ENCODE results near the gene SPPL3. TPM values are rescaled to one million over a fixed set of nuclear protein-coding genes. Genes with fewer than 3 reads are reported as not detected.

The SPPL3 gene
- total and polyA plus RNA-seq, 4 donors, result 7.4 to 12.6 (median 8.7) TPM

DNA sequence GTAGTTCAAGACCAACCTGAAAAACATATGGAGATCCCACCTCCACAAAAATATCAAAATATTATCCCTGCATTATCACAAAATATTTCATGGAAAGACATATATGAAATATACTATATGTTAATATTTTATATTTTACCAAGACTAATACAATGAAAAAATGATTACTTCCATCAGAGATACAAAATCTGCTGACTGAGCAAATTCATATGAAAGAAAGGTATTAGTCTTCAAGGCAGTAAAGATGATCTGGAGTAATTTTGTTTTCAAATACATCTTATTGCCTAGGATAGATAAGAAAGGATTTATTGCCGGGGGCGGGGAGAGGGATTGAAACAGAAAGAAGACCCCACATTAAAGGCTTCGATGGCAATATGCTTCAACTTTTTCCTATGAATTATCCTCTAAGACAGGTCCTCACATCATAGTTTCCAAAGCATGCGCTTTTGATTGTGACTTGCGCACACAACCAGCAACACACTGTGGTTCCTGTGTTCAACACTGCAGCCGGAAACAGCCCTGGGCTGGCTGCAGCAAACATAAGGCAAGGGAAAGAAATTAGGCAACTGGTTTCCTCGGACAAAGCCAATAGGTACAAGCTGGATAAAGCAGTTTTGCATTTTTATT is 83.2 kb downstream of the SPPL3 start:
- Histone ChIP-seq H3K4me1 (ENCODE audit: control insufficient read depth in 4 of 4, insufficient read depth in 4 of 4, low read length in 3 of 4) (peaks cover 0 to 5% (median under 1%) of the 10 kb centered on the region in 4 donors), H3K9ac (ENCODE audit: low read depth in 1 of 2, low read length in 2 of 2) (no peak overlapping the region), H3K27ac (ENCODE audit: low read depth in 1 of 2, low read length in 2 of 2) (no peak overlapping the region), H3K4me3 (ENCODE audit: low read depth in 1 of 3, low read length in 3 of 3) (no peak overlapping the region), H3K9me3 (ENCODE audit: control insufficient read depth in 4 of 4, low read length in 3 of 4) (no peaks in the 10 kb centered on the region), H3K36me3 (ENCODE audit: control insufficient read depth in 4 of 4, insufficient read depth in 3 of 4, low read depth in 1 of 4, low read length in 3 of 4) (no peaks in the 10 kb centered on the region), H3K27me3 (ENCODE audit: control insufficient read depth in 4 of 4, insufficient read depth in 4 of 4, low read length in 3 of 4) (no peaks in the 10 kb centered on the region)
- WGBS, result 91% methylated on average over 7 of the region's 7 CpGs
- TF ChIP-seq TAF1 (conservative IDR thresholded peaks at IDR 0.05), result no peak
- TF ChIP-seq, protein P1, sequence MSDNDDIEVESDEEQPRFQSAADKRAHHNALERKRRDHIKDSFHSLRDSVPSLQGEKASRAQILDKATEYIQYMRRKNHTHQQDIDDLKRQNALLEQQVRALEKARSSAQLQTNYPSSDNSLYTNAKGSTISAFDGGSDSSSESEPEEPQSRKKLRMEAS (IDR thresholded peaks at IDR 0.05), result no peak
- TF ChIP-seq HNF4G (IDR thresholded peaks at IDR 0.05), result no peak
- TF ChIP-seq YY1 (IDR thresholded peaks at IDR 0.05), result no peak
- TF ChIP-seq NR2F2 (IDR thresholded peaks at IDR 0.05), result no peak
- TF ChIP-seq FOXA1 (IDR thresholded peaks at IDR 0.05), result no peak
- DNase-seq (ENCODE audit: low spot score), result no peak

DNA sequence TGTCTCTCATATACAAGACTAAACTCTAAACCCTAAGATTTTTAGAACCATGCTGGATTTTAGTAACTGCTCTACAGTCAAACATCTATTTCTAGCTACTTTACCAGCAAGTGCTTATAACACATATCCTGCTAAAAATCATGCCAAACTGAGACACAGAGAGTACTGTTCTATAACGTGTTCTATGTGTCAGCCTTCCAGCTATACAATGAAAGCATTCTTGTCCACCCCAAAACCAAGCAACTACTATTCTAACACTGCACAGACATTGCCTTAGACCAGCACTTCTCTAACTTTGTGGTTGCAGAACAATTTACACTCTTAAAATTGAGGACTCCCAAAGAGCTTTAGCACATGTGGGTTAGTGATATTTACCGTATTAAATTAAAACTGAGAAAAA is 85.7 kb downstream of the SPPL3 start:
- Histone ChIP-seq H3K4me3 (ENCODE audit: low read depth in 1 of 3, low read length in 3 of 3) (no peak overlapping the region), H3K9ac (ENCODE audit: low read depth in 1 of 2, low read length in 2 of 2) (no peak overlapping the region), H3K4me1 (ENCODE audit: control insufficient read depth in 4 of 4, insufficient read depth in 4 of 4, low read length in 3 of 4) (peaks cover 0 to 4% (median 0%) of the 10 kb centered on the region in 4 donors), H3K27ac (ENCODE audit: low read depth in 1 of 2, low read length in 2 of 2) (no peak overlapping the region), H3K36me3 (ENCODE audit: control insufficient read depth in 4 of 4, insufficient read depth in 3 of 4, low read depth in 1 of 4, low read length in 3 of 4) (no peaks in the 10 kb centered on the region), H3K27me3 (ENCODE audit: control insufficient read depth in 4 of 4, insufficient read depth in 4 of 4, low read length in 3 of 4) (no peaks in the 10 kb centered on the region), H3K9me3 (ENCODE audit: control insufficient read depth in 4 of 4, low read length in 3 of 4) (no peaks in the 10 kb centered on the region)
- no peak for DNase-seq (ENCODE audit: low spot score)
- 89% methylated on average over 2 of the region's 2 CpGs for WGBS
- TF ChIP-seq FOXA1 (IDR thresholded peaks at IDR 0.05) (no peak), HNF4A (conservative IDR thresholded peaks at IDR 0.05) (no peak), SP1 (IDR thresholded peaks at IDR 0.05) (no peak), TAF1 (conservative IDR thresholded peaks at IDR 0.05) (no peak), RXRA (IDR thresholded peaks at IDR 0.05) (no peak), JUND (IDR thresholded peaks at IDR 0.05) (no peak), HNF4G (IDR thresholded peaks at IDR 0.05) (no peak), RAD21 (IDR thresholded peaks at IDR 0.05) (no peak), FOXA2 (IDR thresholded peaks at IDR 0.05) (no peak), GABPA (IDR thresholded peaks at IDR 0.05 in 1 of 2, conservative IDR thresholded peaks at IDR 0.05 in 1 of 2) (no peak), YY1 (IDR thresholded peaks at IDR 0.05) (no peak)
- TF ChIP-seq, protein P2, sequence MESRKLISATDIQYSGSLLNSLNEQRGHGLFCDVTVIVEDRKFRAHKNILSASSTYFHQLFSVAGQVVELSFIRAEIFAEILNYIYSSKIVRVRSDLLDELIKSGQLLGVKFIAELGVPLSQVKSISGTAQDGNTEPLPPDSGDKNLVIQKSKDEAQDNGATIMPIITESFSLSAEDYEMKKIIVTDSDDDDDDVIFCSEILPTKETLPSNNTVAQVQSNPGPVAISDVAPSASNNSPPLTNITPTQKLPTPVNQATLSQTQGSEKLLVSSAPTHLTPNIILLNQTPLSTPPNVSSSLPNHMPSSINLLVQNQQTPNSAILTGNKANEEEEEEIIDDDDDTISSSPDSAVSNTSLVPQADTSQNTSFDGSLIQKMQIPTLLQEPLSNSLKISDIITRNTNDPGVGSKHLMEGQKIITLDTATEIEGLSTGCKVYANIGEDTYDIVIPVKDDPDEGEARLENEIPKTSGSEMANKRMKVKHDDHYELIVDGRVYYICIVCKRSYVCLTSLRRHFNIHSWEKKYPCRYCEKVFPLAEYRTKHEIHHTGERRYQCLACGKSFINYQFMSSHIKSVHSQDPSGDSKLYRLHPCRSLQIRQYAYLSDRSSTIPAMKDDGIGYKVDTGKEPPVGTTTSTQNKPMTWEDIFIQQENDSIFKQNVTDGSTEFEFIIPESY (IDR thresholded peaks at IDR 0.05), result no peak
- TF ChIP-seq, protein P3, sequence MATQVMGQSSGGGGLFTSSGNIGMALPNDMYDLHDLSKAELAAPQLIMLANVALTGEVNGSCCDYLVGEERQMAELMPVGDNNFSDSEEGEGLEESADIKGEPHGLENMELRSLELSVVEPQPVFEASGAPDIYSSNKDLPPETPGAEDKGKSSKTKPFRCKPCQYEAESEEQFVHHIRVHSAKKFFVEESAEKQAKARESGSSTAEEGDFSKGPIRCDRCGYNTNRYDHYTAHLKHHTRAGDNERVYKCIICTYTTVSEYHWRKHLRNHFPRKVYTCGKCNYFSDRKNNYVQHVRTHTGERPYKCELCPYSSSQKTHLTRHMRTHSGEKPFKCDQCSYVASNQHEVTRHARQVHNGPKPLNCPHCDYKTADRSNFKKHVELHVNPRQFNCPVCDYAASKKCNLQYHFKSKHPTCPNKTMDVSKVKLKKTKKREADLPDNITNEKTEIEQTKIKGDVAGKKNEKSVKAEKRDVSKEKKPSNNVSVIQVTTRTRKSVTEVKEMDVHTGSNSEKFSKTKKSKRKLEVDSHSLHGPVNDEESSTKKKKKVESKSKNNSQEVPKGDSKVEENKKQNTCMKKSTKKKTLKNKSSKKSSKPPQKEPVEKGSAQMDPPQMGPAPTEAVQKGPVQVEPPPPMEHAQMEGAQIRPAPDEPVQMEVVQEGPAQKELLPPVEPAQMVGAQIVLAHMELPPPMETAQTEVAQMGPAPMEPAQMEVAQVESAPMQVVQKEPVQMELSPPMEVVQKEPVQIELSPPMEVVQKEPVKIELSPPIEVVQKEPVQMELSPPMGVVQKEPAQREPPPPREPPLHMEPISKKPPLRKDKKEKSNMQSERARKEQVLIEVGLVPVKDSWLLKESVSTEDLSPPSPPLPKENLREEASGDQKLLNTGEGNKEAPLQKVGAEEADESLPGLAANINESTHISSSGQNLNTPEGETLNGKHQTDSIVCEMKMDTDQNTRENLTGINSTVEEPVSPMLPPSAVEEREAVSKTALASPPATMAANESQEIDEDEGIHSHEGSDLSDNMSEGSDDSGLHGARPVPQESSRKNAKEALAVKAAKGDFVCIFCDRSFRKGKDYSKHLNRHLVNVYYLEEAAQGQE (IDR thresholded peaks at IDR 0.05), result no peak
- TF ChIP-seq, protein P1 (IDR thresholded peaks at IDR 0.05), result no peak
- TF ChIP-seq, protein P4, sequence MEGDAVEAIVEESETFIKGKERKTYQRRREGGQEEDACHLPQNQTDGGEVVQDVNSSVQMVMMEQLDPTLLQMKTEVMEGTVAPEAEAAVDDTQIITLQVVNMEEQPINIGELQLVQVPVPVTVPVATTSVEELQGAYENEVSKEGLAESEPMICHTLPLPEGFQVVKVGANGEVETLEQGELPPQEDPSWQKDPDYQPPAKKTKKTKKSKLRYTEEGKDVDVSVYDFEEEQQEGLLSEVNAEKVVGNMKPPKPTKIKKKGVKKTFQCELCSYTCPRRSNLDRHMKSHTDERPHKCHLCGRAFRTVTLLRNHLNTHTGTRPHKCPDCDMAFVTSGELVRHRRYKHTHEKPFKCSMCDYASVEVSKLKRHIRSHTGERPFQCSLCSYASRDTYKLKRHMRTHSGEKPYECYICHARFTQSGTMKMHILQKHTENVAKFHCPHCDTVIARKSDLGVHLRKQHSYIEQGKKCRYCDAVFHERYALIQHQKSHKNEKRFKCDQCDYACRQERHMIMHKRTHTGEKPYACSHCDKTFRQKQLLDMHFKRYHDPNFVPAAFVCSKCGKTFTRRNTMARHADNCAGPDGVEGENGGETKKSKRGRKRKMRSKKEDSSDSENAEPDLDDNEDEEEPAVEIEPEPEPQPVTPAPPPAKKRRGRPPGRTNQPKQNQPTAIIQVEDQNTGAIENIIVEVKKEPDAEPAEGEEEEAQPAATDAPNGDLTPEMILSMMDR (IDR thresholded peaks at IDR 0.05; ENCODE audit: low read depth, low read length, missing input control), result no peak
- TF ChIP-seq, protein P5, sequence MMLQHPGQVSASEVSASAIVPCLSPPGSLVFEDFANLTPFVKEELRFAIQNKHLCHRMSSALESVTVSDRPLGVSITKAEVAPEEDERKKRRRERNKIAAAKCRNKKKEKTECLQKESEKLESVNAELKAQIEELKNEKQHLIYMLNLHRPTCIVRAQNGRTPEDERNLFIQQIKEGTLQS (IDR thresholded peaks at IDR 0.05), result no peak

All from liver (tissue), 9 donors.